ENCODE measurements around the gene IL4R. TPM values are rescaled to one million over a fixed set of nuclear protein-coding genes. Genes with fewer than 3 reads are reported as not detected.

Gene IL4R
- total RNA-seq, 1 experiment from 2014 or later, result 28.6 TPM

DNA sequence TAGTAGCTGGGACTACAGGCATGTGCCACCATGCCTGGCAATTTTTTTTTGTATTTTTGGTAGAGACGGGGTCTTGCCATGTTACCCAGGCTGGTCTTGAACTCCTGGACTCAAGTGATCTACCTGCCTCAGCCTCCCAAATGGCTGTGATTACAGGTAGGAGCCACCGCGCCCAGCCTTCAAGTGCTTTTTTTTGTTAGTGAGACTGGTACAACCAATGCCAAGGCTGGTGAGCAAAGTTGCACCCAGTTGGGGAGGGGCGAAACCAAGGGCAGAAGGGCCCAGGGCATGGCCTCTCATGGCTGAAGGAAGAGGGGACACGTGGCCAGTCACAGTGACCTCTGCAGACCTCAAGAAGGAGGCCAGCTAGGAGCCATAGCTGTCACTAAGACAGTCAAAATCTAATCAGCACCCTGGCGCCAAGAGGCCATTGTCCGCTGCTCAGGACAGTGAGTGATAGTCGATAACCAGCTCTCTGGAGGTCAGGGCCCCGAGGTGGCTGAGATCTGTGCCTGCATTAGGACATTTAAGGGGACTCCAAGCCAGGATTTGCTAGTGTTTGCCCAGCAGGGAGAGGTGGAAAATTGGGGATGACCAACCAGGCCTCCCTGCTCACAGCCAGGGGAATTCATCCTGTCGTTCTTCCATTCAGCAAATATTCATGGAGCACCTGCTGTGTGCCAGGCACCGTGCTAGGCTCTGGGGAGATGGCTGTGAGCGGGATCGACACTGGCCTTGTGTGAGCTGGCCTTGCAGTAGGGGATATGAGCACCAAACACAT lies 10.2 kb downstream of the IL4R start:
- H2BK5ac ChIP-seq (ENCODE audit: insufficient read length, low read length), result no peak overlapping the region
- peaks cover 9% of the 10 kb centered on the region; the same call in 1 of the 2 replicates for H3K4me1 ChIP-seq (ENCODE audit: insufficient read depth, low read length)
- no peak overlapping the region for H3K56ac ChIP-seq (ENCODE audit: insufficient read length, low read depth, low read length)
- DNase-seq, result no peak
- Mint-ChIP-seq H3K4me3 (no peak overlapping the region; a peak in 2 of 5 replicates), H3K27ac (peak overlapping the region; percentile 91 to 95 (median 91); a peak in 5 of 7 replicates), H3K9me3 (no peaks in the 10 kb centered on the region), H3K27me3 (ENCODE audit: low read depth) (no peaks in the 10 kb centered on the region), H3K36me3 (ENCODE audit: insufficient read depth in 1 of 3, low read depth in 3 of 3) (peaks cover 3 to 4% (median 3%) of the 10 kb centered on the region in 3 experiments; a peak in 5 of 7 replicates), H3K4me1 (peaks cover 35 to 50% of the 10 kb centered on the region in 2 experiments)
- H3K9me3 ChIP-seq (ENCODE audit: control insufficient read depth, low read depth, low read length), result no peaks in the 10 kb centered on the region
- H3T11ph ChIP-seq (ENCODE audit: low read length), result no peak overlapping the region
- peaks cover 5% of the 10 kb centered on the region; the same call in 1 of the 2 replicates for H3K79me2 ChIP-seq (ENCODE audit: insufficient read depth, low read length)
- H3K4me2 ChIP-seq (ENCODE audit: insufficient read depth, insufficient read length, low read length), result no peak overlapping the region
- WGBS (ENCODE audit: extremely low coverage, insufficient read length, low lambda C conversion rate), result no CpG with 5 or more reads among the region's 13 CpGs
- no peak overlapping the region for H4K8ac ChIP-seq (replicated peaks; ENCODE audit: insufficient read length, low read depth, low read length)
- H2AFZ ChIP-seq (ENCODE audit: low read length), result no peak overlapping the region
- TF ChIP-seq CTCF (conservative IDR thresholded peaks at IDR 0.05), result no peak
- no peak overlapping the region for H3K23ac ChIP-seq (ENCODE audit: insufficient read length, low read depth, low read length)
- H3K4ac ChIP-seq (ENCODE audit: low read depth, low read length), result no peak overlapping the region
- H3K23me2 ChIP-seq (ENCODE audit: insufficient read length, low read depth, low read length, poor library complexity, severe bottlenecking), result no peaks in the 10 kb centered on the region
- H3K79me1 ChIP-seq (ENCODE audit: insufficient read depth, low read depth, low read length, poor library complexity, severe bottlenecking), result no peaks in the 10 kb centered on the region
- no peak overlapping the region for H2BK20ac ChIP-seq (ENCODE audit: low read depth, low read length, poor library complexity, severe bottlenecking)
- no peak overlapping the region for H3K27ac ChIP-seq (ENCODE audit: insufficient read length, low read depth, low read length)
- H2AK5ac ChIP-seq (ENCODE audit: insufficient read length, low read length), result no peak overlapping the region
- H3K27me3 ChIP-seq (ENCODE audit: insufficient read depth, low read length), result no peaks in the 10 kb centered on the region
- H2BK12ac ChIP-seq (ENCODE audit: insufficient read length, low read depth, low read length), result no peak overlapping the region
- no peak overlapping the region for H3K18ac ChIP-seq (ENCODE audit: insufficient read length, low read depth, low read length)
- no peak overlapping the region for H4K91ac ChIP-seq (ENCODE audit: insufficient read length, low read depth, low read length)
- H2BK15ac ChIP-seq (ENCODE audit: low read depth, low read length), result no peak overlapping the region
- H3K14ac ChIP-seq (ENCODE audit: insufficient read depth, low read length), result no peak overlapping the region
- H4K5ac ChIP-seq (ENCODE audit: insufficient read length, low read depth, low read length), result no peak overlapping the region
- H2BK120ac ChIP-seq (ENCODE audit: low read depth, low read length, poor library complexity, severe bottlenecking), result no peak overlapping the region
- no peaks in the 10 kb centered on the region for H4K20me1 ChIP-seq (ENCODE audit: control insufficient read depth, insufficient read depth, insufficient read length)
- no peak overlapping the region for H3K9ac ChIP-seq (ENCODE audit: extremely low read depth, insufficient read length, low read length)
